Measurements from ENCODE around the gene C17orf113. TPM values are rescaled to one million over a fixed set of nuclear protein-coding genes. Genes with fewer than 3 reads are reported as not detected.
"Not testable (repeated sequence)": the region's sequence is repeated elsewhere in the genome, so short reads cannot be mapped to it uniquely, and the experiment has no call there.

The C17orf113 gene
- total RNA-seq, 1 donor, result under 0.01 TPM

- Histone ChIP-seq H2AFZ (ENCODE audit: low read length) (no peak overlapping the region), H3K4me1 (ENCODE audit: insufficient read depth, low read length) (peaks cover 15% of the 10 kb centered on the region), H3K27me3 (ENCODE audit: insufficient read depth, low read length) (no peaks in the 10 kb centered on the region), H3K36me3 (ENCODE audit: insufficient read depth, low read length) (peaks cover 28% of the 10 kb centered on the region), H3K4me2 (ENCODE audit: insufficient read depth, low read length) (no peak overlapping the region), H3K79me2 (ENCODE audit: insufficient read depth, low read length) (peaks cover 24% of the 10 kb centered on the region), H3K9me3 (ENCODE audit: low read depth, low read length) (no peaks in the 10 kb centered on the region), H3K4me3 (ENCODE audit: insufficient read depth, low read length) (no peak overlapping the region), H4K20me1 (ENCODE audit: insufficient read depth, low read length) (no peaks in the 10 kb centered on the region), H3K27ac (ENCODE audit: low read depth, low read length) (no peak overlapping the region)
- TF ChIP-seq CTCF (IDR thresholded peaks at IDR 0.05; ENCODE audit: extremely low read depth, low read depth, low read length), result no peak
- peak; percentile 71 for DNase-seq (ENCODE audit: insufficient read length, low spot score, missing footprints)
Measured at GRCh38 chr17:42023524-42024349, 26.7 kb downstream of the C17orf113 start.

- H3K4me1 ChIP-seq (ENCODE audit: insufficient read depth, low read length), result peaks cover 28% of the 10 kb centered on the region
- H2AFZ ChIP-seq (ENCODE audit: low read length); DNase-seq (ENCODE audit: insufficient read length, low spot score, missing footprints); H3K9me3 ChIP-seq (ENCODE audit: low read depth, low read length); H3K27me3 ChIP-seq (ENCODE audit: insufficient read depth, low read length); H4K20me1 ChIP-seq (ENCODE audit: insufficient read depth, low read length): not testable (repeated sequence)
- H3K4me3 ChIP-seq (ENCODE audit: insufficient read depth, low read length), result peak overlapping the region; percentile 92
- H3K27ac ChIP-seq (ENCODE audit: low read depth, low read length), result peak overlapping the region; percentile 19
- H3K79me2 ChIP-seq (ENCODE audit: insufficient read depth, low read length), result peaks cover 40% of the 10 kb centered on the region
- H3K36me3 ChIP-seq (ENCODE audit: insufficient read depth, low read length), result peaks cover 28% of the 10 kb centered on the region
- peak overlapping the region; percentile 91 for H3K4me2 ChIP-seq (ENCODE audit: insufficient read depth, low read length)
Measured at GRCh38 chr17:42020845-42021244, 29.6 kb downstream of the C17orf113 start.

- peak within 1 kb of the TSS; percentile 92 for H3K4me3 ChIP-seq (ENCODE audit: insufficient read depth, low read length)
- H2AFZ ChIP-seq (ENCODE audit: low read length), result peak within 1 kb of the TSS; percentile 69
- H3K27me3 ChIP-seq (ENCODE audit: insufficient read depth, low read length), result no peaks in the 10 kb centered on the region
- peak; percentile 73 for TF ChIP-seq CTCF (IDR thresholded peaks at IDR 0.05; ENCODE audit: extremely low read depth, low read depth, low read length)
- peaks cover 28% of the 10 kb centered on the region for H3K36me3 ChIP-seq (ENCODE audit: insufficient read depth, low read length)
- H3K79me2 ChIP-seq (ENCODE audit: insufficient read depth, low read length), result peaks cover 51% of the 10 kb centered on the region
- H3K4me1 ChIP-seq (ENCODE audit: insufficient read depth, low read length), result peaks cover 25% of the 10 kb centered on the region
- DNase-seq (ENCODE audit: insufficient read length, low spot score, missing footprints), result peak; percentile 99
- H3K9me3 ChIP-seq (ENCODE audit: low read depth, low read length), result no peaks in the 10 kb centered on the region
- H4K20me1 ChIP-seq (ENCODE audit: insufficient read depth, low read length), result no peaks in the 10 kb centered on the region
- peak within 1 kb of the TSS; percentile 91 for H3K4me2 ChIP-seq (ENCODE audit: insufficient read depth, low read length)
- peak within 1 kb of the TSS; percentile 68 for H3K27ac ChIP-seq (ENCODE audit: low read depth, low read length)
Measured at GRCh38 chr17:42019509-42020404, 30.6 kb downstream of the C17orf113 start, which contains the start of gene NKIRAS2. TSS of gene NKIRAS2 (plus strand) at chr17:42020090. CDS start at chr17:42021578, 1,488 bp downstream.

- peaks cover 59% of the 10 kb centered on the region for H3K79me2 ChIP-seq (ENCODE audit: insufficient read depth, low read length)
- H3K9me3 ChIP-seq (ENCODE audit: low read depth, low read length), result no peaks in the 10 kb centered on the region
- no peak overlapping the region for H2AFZ ChIP-seq (ENCODE audit: low read length)
- H3K4me3 ChIP-seq (ENCODE audit: insufficient read depth, low read length), result no peak overlapping the region
- no peaks in the 10 kb centered on the region for H3K27me3 ChIP-seq (ENCODE audit: insufficient read depth, low read length)
- TF ChIP-seq CTCF (IDR thresholded peaks at IDR 0.05; ENCODE audit: extremely low read depth, low read depth, low read length), result no peak
- DNase-seq (ENCODE audit: insufficient read length, low spot score, missing footprints), result no peak
- no peak overlapping the region for H3K4me2 ChIP-seq (ENCODE audit: insufficient read depth, low read length)
- H3K36me3 ChIP-seq (ENCODE audit: insufficient read depth, low read length), result peaks cover 26% of the 10 kb centered on the region
- no peaks in the 10 kb centered on the region for H4K20me1 ChIP-seq (ENCODE audit: insufficient read depth, low read length)
- no peak overlapping the region for H3K27ac ChIP-seq (ENCODE audit: low read depth, low read length)
- peaks cover 20% of the 10 kb centered on the region for H3K4me1 ChIP-seq (ENCODE audit: insufficient read depth, low read length)
Measured at GRCh38 chr17:42018988-42019387, 31.4 kb downstream of the C17orf113 start.
